ENCODE measurements around the gene CNOT10.
"Not testable (repeated sequence)": the region's sequence is repeated elsewhere in the genome, so short reads cannot be mapped to it uniquely, and the experiment has no call there.

Gene CNOT10

GRCh38 chr3:32698506-32698905 lies 13.5 kb downstream of the CNOT10 start:
- DNase-seq: no peak

- DNase-seq: no peak
These were observed 14.4 kb downstream of the CNOT10 start for GRCh38 chr3:32699429-32699828.

GRCh38 chr3:32700244-32700643 lies 15.3 kb downstream of the CNOT10 start:
- no peak for DNase-seq

- DNase-seq: no peak
These were observed 18.5 kb downstream of the CNOT10 start for GRCh38 chr3:32703491-32703972.

GRCh38 chr3:32705232-32705631 lies 20.2 kb downstream of the CNOT10 start:
- no peak for DNase-seq

GRCh38 chr3:32706348-32707025 lies 21.5 kb downstream of the CNOT10 start:
- DNase-seq: no peak

- no peak for DNase-seq
These were observed 22.0 kb downstream of the CNOT10 start for GRCh38 chr3:32707026-32707370.

GRCh38 chr3:32708672-32709283 lies 23.8 kb downstream of the CNOT10 start:
- no peak for DNase-seq

GRCh38 chr3:32709346-32709745 lies 24.4 kb downstream of the CNOT10 start:
- DNase-seq: no peak

- no peak for DNase-seq
These were observed 27.6 kb downstream of the CNOT10 start for GRCh38 chr3:32712506-32713055.

GRCh38 chr3:32713181-32713580 lies 28.2 kb downstream of the CNOT10 start:
- DNase-seq: no peak

- DNase-seq: no peak
These were observed 34.3 kb downstream of the CNOT10 start for GRCh38 chr3:32719335-32719734.

GRCh38 chr3:32719931-32720330 lies 34.9 kb downstream of the CNOT10 start:
- DNase-seq: no peak

- no peak for DNase-seq
These were observed 40.7 kb downstream of the CNOT10 start for GRCh38 chr3:32725721-32726120.

GRCh38 chr3:32733631-32734229 lies 48.7 kb downstream of the CNOT10 start:
- DNase-seq: no peak

- no peak for DNase-seq
These were observed 49.8 kb downstream of the CNOT10 start for GRCh38 chr3:32734756-32735155.

GRCh38 chr3:32743470-32743869 lies 58.5 kb downstream of the CNOT10 start:
- not testable (repeated sequence) for DNase-seq

- DNase-seq: no peak
These were observed 58.9 kb downstream of the CNOT10 start for GRCh38 chr3:32743934-32744333.

- no peak for DNase-seq
These were observed 66.4 kb downstream of the CNOT10 start for GRCh38 chr3:32751377-32751776.

GRCh38 chr3:32755761-32756160 lies 70.8 kb downstream of the CNOT10 start:
- no peak for DNase-seq

GRCh38 chr3:32757618-32758374 lies 72.8 kb downstream of the CNOT10 start:
- DNase-seq: no peak

GRCh38 chr3:32758375-32758753 lies 73.4 kb downstream of the CNOT10 start:
- DNase-seq: no peak

- DNase-seq: no peak
These were observed 74.4 kb downstream of the CNOT10 start for GRCh38 chr3:32759342-32759741.
